K562 (cell line): Measurements from ENCODE around the gene GMEB2. TPM values are rescaled to one million over a fixed set of nuclear protein-coding genes. Genes with fewer than 3 reads are reported as not detected.

Source experiments
- AFF1 ChIP-seq, 2 experiments: fragments of 450-650 bp; IDR thresholded peaks; 2 replicates each; pipeline ENCODE4 v1.6.1; 2018; ENCODE audit warnings: mild to moderate bottlenecking in 2 of 2, low read depth in 1 of 2; ENCODE audit not compliant: partially characterized antibody in 2 of 2
- ARID4B ChIP-seq: sonication (generic); formaldehyde crosslinking; IDR thresholded peaks from 2 replicates; pipeline ENCODE4 v1.8.0; 2022; ENCODE audit warnings: mild to moderate bottlenecking, missing genetic modification reagents
- CHD2 ChIP-seq: IDR thresholded peaks from 2 replicates; pipeline ENCODE4 v1.6.1; 2011; ENCODE audit warnings: low read depth, low read length
- CREB1 ChIP-seq, 2 experiments: sonication (generic) in 1 of 2; formaldehyde crosslinking in 1 of 2; IDR thresholded peaks; 2 replicates each; pipeline versions ENCODE4 v1.6.1 to v1.8.0; 2012 to 2022; ENCODE audit warnings: inconsistent platforms in 1 of 2, mild to moderate bottlenecking in 1 of 2, missing genetic modification reagents in 1 of 2, moderate library complexity in 1 of 2
- ETV5 ChIP-seq: sonication (generic); formaldehyde crosslinking; IDR thresholded peaks from 2 replicates; pipeline ENCODE4 v1.4.0; 2020; ENCODE audit warnings: low read depth, mild to moderate bottlenecking, missing genetic modification reagents
- FOXP1 ChIP-seq: sonication (generic); formaldehyde crosslinking; IDR thresholded peaks from 2 replicates; pipeline ENCODE4 v1.8.0; 2022; ENCODE audit warnings: mild to moderate bottlenecking, missing genetic modification reagents
- GABPA ChIP-seq: fragments of 200-800 bp; sonication (Bioruptor generic); conservative IDR thresholded peaks from 2 replicates; pipeline ENCODE4 v1.6.1; 2016; ENCODE audit warnings: low read depth, missing genetic modification characterization, missing compliant biosample characterization
- HMGXB4 ChIP-seq: sonication (generic); formaldehyde crosslinking; IDR thresholded peaks from 2 replicates; pipeline ENCODE4 v1.8.1; 2023; ENCODE audit warnings: mild to moderate bottlenecking, missing genetic modification reagents
- NONO ChIP-seq, 2 experiments: fragments of 200-400 bp in 1 of 2; fragments of 450-650 bp in 1 of 2; formaldehyde crosslinking in 1 of 2; IDR thresholded peaks; 2 replicates each; pipeline ENCODE4 v1.6.1; 2017; ENCODE audit warnings: low read depth in 2 of 2, mild to moderate bottlenecking in 2 of 2, moderate library complexity in 2 of 2, low read length in 1 of 2
- POLR2H ChIP-seq: IDR thresholded peaks from 2 replicates; pipeline ENCODE4 v1.6.1; 2016; ENCODE audit warnings: missing genetic modification characterization, low read depth, mild to moderate bottlenecking, control low read depth, missing compliant biosample characterization, moderate library complexity
- SMARCE1 ChIP-seq: fragments of 450-650 bp; IDR thresholded peaks from 2 replicates; pipeline ENCODE4 v1.7.1; 2016; ENCODE audit warnings: mild to moderate bottlenecking
- ZBTB7A ChIP-seq: IDR thresholded peaks from 2 replicates; pipeline ENCODE4 v1.6.1; 2011; ENCODE audit warnings: low read depth, mild to moderate bottlenecking, low read length, moderate library complexity, borderline replicate concordance; ENCODE audit not compliant: control insufficient read depth
- ZNF639 ChIP-seq, 2 experiments: fragments of 200-800 bp in 1 of 2; sonication (Bioruptor generic) in 1 of 2; sonication (generic) in 1 of 2; formaldehyde crosslinking in 1 of 2; IDR thresholded peaks in 1 of 2; conservative IDR thresholded peaks in 1 of 2; 2 replicates each; pipeline versions ENCODE4 v1.5.0 to v1.6.1; 2016 to 2020; ENCODE audit warnings: missing compliant biosample characterization in 1 of 2, missing genetic modification characterization in 1 of 2, missing genetic modification reagents in 1 of 2
- polyA plus RNA-seq, 8 experiments: library from polyadenylated mRNA; depleted of rRNA in 4 of 8; stranded (reverse) in 5 of 8; unstranded in 3 of 8; fragments of >200 nt; fragmentation: Nextera tagmentation in 2 of 8; fragmentation: Illumina TruSeq in 1 of 8; extraction: Ambion mirVana in 2 of 8; extraction: Trizol in 1 of 8; gene quantifications; 2 replicates each; pipeline versions ENCODE4 v1.2.1 to v1.2.3, GENCODE V29; 2011 to 2014; ENCODE audit warnings: inconsistent platforms in 1 of 8, missing spikeins in 1 of 8
- total RNA-seq, 7 experiments: library from RNA; depleted of rRNA in 6 of 7; stranded (reverse); fragments of >200 nt in 6 of 7; fragmentation: Illumina TruSeq in 2 of 7; extraction: Trizol in 2 of 7; gene quantifications; 2 replicates each; pipeline versions ENCODE4 v1.2.1 to v1.2.3, GENCODE V29; 2011 to 2021; ENCODE audit warnings: low replicate concordance in 1 of 7

Gene GMEB2
- total and polyA plus RNA-seq, 9 of the 15 experiments (the other 6 are each of a cell fraction or from before 2014, with no cell fraction given) = 0.03 to 13.9 (median 6.3) TPM

DNA sequence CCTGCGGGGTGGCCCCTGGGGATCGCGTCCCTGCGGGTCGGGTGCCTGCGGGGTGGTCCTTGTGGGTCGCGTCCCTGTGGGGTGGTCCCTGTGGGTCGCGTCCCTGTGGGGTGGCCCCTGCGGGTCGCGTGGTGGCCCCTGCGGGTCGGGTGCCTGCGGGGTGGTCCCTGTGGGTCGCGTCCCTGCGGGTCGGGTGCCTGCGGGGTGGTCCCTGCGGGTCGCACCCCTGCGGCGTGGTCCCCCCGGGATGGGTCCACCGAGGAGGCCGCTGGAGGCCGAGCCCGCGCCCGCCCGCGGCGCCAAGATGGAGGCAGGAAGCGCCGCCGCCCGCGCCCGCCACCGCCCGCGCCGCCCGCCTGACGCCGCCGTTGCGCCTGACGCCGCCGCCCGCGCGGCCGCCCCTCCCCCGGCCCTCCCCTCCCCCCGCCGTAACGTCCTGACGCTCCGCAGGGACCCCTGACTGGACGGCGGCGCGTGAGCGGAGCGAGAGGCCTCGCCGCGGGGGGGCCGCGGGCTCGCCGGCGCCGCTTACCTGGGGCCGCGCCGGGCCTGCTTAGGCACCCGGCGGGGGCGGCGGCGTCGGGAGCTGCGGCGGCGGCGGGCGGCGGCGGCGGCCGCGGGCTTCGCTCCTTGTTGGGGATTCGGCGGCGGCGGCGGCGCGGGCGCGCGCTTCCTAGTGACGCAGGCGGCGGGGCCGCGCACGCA, at the start of gene GMEB2 (continued):
- TF ChIP-seq ARID4B (CRISPR knock-in tag) (0 out of 2 replicates have a peak, but pooled peaks have one; percentile 8), NONO (IDR thresholded peaks at IDR 0.05; ENCODE audit: low read depth in 2 of 2, low read length in 1 of 2) (peak in 1 of 2 experiments; percentile 83; a peak in 2 of 4 replicates), SMARCE1 (no peak), AFF1 (IDR thresholded peaks at IDR 0.05; ENCODE audit: low read depth in 1 of 2, partially characterized antibody in 2 of 2) (no peak), ZBTB7A (peak; percentile 76; the same call in 1 of the 2 replicates), POLR2H (tag) (peak; percentile 74), FOXP1 (CRISPR knock-in tag) (0 out of 2 replicates have a peak, but pooled peaks have one; percentile 37), ETV5 (CRISPR knock-in tag) (no peak), CHD2 (peak; percentile 19; the same call in 1 of the 2 replicates), CREB1 (IDR thresholded peaks at IDR 0.05) (peak; percentile 52), CREB1 (CRISPR knock-in tag; IDR thresholded peaks at IDR 0.05) (no peak), GABPA (tag) (peak; percentile 53; the same call in 1 of the 2 replicates), ZNF639 (CRISPR knock-in tag; conservative IDR thresholded peaks at IDR 0.05 in 1 of 2, IDR thresholded peaks at IDR 0.05 in 1 of 2) (peak in 1 of 2 experiments; percentile 98; a peak in 2 of 4 replicates), HMGXB4 (CRISPR knock-in tag) (0 out of 2 replicates have a peak, but pooled peaks have one; percentile 2)
